Right ventricle myocardium superior (tissue), 1 donor: ENCODE data around the gene PTPN4. TPM values are rescaled to one million over a fixed set of nuclear protein-coding genes. Genes with fewer than 3 reads are reported as not detected.

ENCODE experiments used
- ATAC-seq: fragments of 200-7000 bp; cut with Tn5 transposase; one replicate; pipeline ENCODE4 v1.9.1; 2020; ENCODE audit warnings: mild to moderate bottlenecking; ENCODE audit not compliant: poor library complexity
- DNase-seq: peaks from one replicate; pipeline ENCODE4 v3.0.0-alpha.2; 2020
- intact Hi-C: fragments of 100-400 bp; cut with DNase I; formaldehyde crosslinking; loops from one replicate; pipeline ENCODE4 v1.11.2; 2022
- total RNA-seq: library from RNA; stranded (reverse); fragmentation: NEBNext Ultra II Directional; extraction: Animal tissue kit (Norgen Biotek cat#: 25700); gene quantifications from one replicate; pipeline ENCODE4 v1.2.1, GENCODE V29; 2021
- donor health status: DM: no; HTN: yes; CAD: no; lungs with severe emphysema.

The PTPN4 gene
- total RNA-seq, 1 donor from 2014 or later: 37.6 TPM

DNA sequence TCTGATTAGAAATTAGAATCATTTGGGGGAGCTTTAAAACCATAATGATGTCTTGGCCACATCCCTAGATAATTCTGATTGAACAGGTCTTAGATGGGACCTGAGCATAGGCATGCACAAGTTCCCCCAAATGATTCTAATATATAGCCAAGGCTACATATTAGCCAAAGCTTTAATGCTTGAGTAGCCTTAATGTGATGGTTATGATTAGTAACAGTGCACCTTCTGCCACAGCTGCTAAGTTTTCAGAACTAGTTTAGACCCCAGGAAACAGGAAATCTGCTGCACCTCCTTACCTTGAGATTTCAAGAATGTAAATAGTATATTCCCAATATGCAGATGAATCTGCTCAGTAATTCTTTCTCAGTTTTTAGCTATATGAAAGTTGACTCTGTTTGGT is 119.8 kb downstream of the PTPN4 start:
- DNase-seq (no peak), ATAC-seq (no peak)
- intact Hi-C loops: no loop called here

DNA sequence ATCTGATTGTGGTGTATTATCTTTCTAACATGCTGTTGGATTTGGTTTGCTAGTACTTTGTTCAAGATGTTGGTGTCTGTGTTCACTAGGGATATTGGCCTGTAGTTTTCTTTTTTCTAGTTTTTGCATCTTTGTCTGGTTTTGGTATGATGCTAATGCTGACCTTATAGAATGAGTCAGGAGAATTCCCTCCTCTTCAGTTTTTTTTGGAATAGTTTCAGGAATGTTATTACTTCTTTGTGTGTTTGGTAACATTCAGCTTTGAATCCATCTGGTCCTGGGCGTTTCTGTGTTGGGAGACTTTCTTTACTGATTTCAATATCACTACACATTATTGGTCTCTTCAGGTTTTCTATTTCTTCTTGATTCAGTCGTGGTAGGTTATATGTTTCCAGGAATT is 129.0 kb downstream of the PTPN4 start:
- intact Hi-C loops: no loop called here
- no peak for ATAC-seq
- no peak for DNase-seq

DNA sequence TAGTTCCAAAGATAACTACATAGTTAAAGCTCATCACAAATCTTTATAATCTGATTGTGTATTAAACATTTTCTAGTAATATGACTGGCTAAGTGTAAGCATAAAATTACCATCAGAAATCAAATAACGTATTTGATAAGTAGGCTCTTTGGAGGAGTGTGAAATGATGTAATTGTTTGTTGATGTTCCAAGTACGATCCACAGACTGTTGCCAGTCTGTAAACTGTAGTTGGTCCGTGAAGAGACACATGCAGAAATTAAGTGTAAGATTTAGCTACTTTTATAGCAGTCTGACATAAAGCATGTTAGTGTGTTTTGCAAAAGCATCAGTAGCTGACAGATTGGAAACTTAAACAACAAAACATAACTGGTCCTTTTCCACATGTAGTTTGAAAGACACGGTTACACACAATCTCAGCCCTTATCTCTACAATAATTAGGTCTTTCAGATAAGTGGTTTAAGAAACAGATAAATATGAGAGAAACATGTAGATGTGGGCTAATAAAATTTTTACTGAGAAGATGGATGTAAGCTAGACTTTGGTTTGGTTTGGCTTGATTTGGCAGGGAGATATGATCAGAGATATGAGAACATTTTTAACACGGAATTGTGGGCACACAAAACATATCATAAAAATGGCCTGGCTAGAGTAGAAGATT is 138.1 kb downstream of the PTPN4 start:
- no peak for DNase-seq
- no peak for ATAC-seq
- intact Hi-C loops: no loop called here

DNA sequence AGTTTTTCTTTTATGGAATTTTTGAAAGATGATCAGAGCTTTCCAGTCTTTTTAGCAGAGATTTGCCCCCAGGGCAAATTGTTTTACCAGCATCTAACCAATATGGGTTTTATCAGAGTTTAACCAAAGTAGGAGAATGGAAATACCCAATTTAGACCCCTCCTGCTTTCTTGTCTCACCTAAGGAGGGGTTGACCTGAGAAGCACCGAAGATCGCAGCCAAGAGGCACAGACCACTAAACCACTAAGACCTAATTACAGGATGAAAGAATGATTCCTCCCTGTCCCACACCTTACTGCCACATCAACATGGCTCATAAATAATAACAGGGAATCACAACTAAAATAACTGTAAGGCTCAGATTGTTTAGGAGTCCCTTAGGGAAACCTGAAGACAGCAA is 141.3 kb downstream of the PTPN4 start:
- intact Hi-C loops: no loop called here
- ATAC-seq (no peak), DNase-seq (no peak)

DNA sequence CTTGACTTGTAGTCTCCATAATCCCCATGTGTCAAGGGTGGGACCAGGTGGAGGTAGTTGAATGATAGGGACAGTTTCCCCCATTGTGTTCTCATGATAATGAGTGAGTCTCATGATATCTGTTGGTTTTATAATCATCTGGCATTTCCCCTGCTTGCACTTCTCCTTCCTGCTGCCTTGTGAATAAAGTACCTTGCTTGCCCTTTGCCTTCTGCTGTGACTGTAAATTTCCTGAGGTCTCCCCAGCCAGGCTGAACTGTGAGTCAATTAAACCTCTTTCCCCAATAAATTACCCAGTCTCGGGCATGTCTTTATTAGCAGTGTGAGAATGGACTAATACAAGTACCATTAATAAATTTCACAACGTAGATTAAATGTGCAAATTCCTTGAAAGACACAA is 150.8 kb downstream of the PTPN4 start:
- DNase-seq (no peak), ATAC-seq (no peak)
- intact Hi-C loops: no loop called here

DNA sequence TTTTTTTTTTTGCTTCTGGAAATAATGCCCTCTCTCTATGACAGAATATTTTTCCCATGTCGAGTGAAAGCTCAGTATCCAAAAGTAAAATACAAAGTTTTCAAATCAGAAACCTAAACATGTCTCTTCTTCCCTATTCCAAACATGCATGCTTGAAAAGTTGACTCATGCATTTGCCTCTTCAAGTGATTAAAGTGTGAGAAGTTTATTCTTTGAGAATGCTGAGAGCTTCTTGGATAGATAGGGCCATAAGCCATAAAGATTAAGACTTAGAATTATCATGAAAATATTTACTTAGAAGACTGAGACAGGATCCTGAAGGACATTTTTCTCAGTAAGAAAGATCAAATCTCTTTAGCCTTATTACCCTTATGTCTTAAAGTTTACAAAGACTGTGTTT is 154.5 kb downstream of the PTPN4 start:
- DNase-seq (no peak), ATAC-seq (no peak)
- intact Hi-C loops: no loop called here

DNA sequence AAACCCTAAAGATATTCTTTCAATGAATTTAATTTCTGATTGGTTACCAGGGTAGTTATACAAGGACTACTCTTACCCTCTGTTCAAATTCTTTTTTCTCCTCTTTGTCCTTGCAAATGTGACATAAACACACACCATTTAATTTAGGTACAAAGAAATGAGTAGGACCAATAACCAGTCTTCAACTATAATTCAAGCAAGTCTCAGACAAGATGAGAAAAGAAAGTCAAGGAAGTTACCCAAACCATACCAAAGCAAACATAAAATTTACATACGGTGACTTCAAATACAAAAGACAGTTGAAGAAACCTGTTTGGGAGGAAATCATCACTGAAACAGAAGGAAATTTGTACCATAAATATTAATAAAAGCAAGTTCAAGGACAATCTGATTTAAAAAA is 162.1 kb downstream of the PTPN4 start:
- ATAC-seq: no peak
- DNase-seq: no peak
- intact Hi-C loops: no loop called here

DNA sequence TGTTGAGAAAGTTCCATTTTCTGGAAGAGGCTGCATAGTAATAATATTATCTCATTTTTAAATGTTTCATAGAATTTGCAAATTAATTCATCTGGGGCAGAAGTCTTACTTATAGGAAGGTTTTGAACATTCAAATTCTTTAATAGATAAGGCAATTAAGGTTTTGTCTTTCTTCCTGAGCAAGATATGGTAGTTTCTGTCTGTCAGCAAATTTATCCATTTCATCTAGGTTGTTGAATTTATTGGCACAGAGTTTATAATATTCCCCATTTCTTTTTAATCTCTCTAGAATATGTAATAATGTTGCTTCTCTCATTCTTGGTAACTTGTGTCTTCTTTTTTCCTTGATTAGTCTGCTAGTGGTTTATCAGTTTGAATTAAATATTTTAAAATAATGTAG is 163.0 kb downstream of the PTPN4 start:
- no peak for ATAC-seq
- intact Hi-C loops: no loop called here
- no peak for DNase-seq

DNA sequence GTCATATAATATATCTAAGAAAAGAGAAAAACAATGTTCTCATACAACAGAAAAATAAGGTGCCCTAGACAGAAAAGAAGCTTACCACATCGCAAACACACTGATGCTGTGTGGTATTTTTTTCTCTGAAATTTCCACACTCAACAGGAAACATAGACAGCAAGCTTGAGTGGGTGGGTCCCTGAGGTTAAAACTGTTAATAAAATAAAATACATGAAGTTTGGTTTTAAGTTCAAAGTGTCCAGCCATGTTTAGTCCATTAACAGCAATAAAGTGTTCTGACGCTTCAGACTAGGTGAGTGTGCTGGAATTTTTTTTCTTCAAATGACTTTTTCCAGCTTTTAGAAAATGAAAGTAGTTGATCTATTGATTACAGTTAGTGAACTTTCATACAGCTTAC is 169.8 kb downstream of the PTPN4 start:
- intact Hi-C loops: no loop called here
- ATAC-seq (no peak), DNase-seq (no peak)

DNA sequence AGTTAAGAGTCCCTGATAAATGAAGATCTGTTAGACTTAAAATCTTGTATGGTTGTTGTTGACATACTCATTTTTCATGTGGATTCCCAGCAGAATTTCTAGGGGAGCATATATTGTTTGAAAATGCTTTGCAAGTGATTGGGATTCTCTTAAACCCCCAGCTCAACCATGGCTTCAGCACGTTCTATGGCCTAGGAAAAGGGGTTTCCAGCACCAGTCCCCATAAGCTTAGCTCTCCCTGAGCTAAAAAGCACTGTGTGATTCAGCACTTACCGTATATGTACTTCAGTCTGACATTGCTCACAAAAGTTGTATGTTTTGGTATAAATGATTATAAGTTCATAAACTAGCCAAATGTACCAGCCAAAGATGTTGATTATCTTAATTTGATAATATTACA is 173.1 kb downstream of the PTPN4 start:
- ATAC-seq (no peak), DNase-seq (no peak)
- intact Hi-C loops: no loop called here

DNA sequence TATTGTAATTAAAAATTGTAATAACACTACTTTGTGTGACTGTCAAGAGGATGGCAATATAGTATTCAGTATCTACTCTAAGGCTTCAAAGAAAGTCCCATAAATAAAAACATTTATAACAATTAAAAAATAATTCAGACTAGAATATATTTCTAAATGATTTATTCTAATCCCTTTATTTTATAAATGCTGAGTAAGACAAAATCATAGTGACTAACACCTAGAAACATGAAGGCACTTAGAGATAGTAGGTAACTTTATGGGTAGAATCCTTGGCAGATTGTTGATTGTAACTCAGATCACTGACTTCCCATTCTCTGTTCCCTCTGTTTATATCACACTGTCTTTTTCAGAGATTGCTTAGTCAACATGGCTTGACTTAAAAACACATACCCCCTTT is 174.6 kb downstream of the PTPN4 start:
- intact Hi-C loops: no loop called here
- ATAC-seq: no peak
- DNase-seq: no peak

DNA sequence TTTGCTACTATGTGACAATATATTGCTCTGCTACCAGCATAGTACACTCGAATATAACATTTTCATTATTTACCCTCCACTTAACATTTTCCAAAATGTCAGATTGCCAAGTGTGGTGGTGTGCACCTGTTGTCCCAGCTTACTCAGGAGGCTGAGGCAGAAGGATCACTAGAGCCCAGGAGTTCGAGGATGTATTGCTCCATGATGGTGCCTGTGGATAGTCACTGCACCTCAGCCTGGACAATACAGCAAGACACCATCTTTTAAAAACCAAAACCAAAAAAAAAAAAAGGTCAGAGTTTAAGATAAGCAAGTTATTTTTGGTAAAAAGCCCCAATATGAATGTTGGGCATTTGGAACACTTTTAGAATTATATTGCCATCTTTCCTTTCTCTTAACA is 178.0 kb downstream of the PTPN4 start:
- intact Hi-C loops: no loop called here
- DNase-seq (no peak), ATAC-seq (no peak)

DNA sequence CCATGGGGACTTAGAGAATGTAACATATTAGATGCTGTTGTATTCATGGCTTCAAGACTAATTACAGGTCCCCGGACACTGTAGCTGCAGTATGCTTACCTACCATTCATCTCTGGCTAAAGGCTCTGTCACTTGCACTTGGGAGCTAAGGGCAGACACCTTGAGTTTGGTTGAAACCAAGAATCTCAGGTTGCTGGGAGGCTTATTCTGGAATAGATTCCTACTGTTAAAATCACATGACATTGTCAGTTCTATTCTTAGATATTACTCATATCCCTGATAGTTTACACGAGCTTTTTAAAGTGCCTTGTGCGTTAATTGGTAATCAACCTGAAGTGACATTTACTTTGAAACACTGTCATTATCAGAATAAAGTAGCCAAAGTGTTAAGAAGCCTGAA is 180.2 kb downstream of the PTPN4 start:
- intact Hi-C loops: no loop called here
- peak; percentile 63 for ATAC-seq
- no peak for DNase-seq

DNA sequence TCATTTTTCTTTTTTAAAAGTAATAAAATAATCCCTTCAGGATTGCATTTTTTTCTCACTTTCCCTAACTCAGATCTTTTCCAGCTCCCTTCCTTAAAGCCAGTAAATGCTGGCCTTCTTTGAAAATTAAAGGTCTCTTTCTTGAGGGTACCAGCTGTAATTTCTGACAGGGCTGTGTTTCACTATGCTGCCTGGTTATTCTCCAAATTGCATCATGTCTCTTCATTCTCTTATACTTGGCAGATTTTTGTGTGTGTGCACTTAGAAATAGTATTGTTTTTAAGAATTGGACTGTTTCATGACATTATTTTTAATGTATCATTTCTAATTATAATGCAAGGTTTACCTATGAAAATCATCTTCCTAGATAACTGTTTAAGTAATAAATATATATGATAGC is 181.1 kb downstream of the PTPN4 start:
- DNase-seq (no peak), ATAC-seq (no peak)
- intact Hi-C loops: no loop called here

DNA sequence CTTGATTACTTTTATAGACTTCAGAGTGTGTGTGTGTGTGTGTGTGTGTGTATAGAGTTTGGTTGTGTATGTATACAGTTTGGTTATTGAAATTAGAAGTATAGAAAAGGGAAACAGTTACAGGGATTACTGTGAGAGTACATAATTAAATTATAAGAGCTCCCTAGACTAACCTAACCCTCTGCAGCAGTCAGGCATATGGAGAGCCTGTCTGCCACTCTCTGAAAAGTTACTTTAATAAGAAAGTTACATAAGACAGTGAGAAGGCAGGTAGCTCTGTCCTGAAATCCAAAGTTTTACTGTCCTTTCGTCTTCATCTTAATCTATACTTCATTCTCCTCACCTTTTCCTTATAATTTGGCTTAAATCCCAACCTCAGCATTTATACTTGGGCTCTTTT is 181.7 kb downstream of the PTPN4 start:
- ATAC-seq: no peak

DNA sequence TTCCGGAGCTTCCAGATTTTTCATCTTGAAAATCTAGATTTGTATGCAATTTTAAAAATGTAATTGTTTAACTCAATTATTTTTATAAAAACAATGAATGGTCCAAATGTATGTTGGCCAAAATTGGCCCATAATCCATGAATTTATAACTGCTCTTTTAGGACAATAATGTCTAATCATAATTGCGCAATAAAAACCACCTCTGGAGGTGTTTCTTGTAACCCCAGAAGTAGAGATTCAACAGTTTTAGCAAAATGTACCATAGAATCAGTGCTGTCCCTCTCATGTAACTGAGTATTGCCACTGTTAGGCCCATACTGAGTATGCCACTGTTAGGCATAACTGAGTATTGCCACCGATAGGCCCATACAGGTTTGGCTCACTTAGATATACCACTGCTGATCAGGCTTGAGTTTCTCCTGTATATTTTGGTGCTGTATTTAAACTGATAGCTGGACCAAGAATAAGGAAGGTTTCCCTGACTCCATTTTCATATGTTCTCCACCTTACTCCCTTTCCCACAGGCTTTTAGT is 182.3 kb downstream of the PTPN4 start:
- intact Hi-C loops: no loop called here
- DNase-seq: no peak
- ATAC-seq: peak; percentile 26

More for the DNA sequence above, 181.7 kb downstream of the PTPN4 start:
- no peak for DNase-seq
- intact Hi-C loops: no loop called here

DNA sequence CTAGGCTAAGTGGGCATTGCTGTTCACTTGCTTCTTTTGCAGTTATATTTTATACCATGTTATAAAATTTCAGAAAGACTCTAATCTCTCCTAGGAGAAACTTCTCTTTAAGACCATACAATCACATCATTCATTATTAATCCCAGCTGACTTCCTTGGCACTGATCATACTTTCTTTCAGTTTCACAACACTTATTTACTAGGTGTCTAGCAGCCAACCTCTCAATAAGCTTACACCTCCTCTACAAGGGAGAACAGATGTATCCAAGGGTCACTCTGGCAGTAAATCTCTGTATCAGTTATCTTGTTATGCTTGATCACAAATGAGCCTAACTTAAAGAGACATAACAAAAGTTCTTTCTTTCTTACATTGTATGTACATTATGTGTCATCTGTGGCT is 183.3 kb downstream of the PTPN4 start:
- ATAC-seq (no peak), DNase-seq (no peak)
- intact Hi-C loops: no loop called here

DNA sequence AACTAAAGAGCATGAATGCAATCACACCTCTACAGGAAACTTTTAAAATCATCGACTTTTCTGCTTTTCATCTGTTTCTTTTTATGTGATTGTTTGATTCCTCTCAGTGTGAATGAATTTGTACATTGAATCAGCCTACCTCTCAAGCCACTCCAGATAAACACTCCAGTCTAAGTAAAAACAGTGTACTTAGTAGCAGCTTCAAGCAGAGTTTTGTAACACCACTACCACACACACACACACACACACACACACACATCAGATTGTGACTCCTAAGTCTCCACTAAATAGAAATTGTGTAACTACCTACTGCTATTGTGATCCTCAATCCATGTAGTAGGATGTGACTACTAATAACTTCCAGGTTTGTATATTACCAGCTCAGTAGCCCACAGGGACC is 187.8 kb downstream of the PTPN4 start:
- intact Hi-C loops: no loop called here
- ATAC-seq: no peak

DNA sequence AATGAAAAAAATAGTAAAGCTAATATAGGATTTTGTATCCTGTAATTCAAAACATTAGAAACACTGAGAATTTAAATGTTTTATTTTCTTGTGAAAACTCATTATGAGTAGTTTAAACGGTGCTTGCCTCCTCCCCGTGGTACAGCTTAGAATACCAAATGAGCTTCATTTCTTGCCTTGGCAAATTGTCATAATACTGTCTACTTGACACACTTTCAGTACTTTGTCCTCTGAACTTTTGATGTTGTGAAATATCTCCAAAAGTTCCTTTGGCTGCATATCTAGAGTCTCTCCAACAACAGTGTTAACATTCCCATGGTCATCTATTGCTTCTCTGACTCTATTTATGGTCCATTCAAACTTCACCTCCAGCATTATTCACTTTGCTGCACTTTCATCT is 191.2 kb downstream of the PTPN4 start:
- peak; percentile 45 for ATAC-seq
- intact Hi-C loops: no loop called here
- DNase-seq: no peak

More for the DNA sequence above, 187.8 kb downstream of the PTPN4 start:
- no peak for DNase-seq

DNA sequence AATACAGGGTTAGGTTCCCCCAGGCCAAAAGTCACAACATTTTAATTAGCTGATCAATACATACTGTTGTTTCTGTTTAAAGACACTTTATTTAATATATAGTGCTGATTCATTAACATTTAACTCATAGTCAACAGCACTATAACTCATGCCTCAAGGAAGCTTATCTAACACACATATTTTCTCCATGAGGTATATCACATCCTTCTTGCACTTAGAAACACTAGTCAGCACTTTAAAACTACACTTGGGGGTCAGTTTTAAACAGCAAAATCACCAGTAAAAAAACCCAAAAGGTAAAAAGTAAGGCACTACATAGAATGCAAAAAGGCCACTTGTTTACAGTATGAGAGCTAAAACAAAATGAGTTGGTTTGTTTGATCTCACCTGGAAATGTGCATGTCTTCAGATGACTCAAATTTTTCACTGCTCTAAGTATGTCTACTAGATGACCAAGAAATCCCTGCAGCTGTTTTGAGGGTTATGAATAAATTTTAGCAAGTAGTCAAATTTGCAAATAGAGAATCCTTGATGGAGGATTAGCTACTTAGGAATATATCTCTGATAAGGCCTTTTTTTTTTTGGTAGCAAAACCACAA is 199.0 kb downstream of the PTPN4 start:
- no peak for DNase-seq
- ATAC-seq: no peak
- intact Hi-C loops: no loop called here

DNA sequence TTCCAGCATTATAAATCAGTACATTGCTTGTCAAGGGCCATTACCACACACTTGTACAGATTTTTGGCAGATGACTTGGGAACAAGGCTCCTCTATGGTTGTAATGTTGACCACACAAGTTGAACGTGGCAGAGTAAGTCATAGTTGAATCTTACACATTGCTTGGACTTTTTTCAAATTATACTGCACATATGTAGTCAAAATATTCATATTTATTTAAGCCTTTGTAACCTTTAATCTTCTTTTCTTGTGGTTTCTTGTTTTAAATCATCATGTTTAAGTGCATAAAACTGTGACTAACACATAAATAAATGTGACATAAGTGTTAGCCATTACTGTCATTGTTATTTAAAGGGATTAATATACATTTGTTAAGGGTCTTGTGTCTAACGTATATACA is 201.1 kb downstream of the PTPN4 start:
- no peak for ATAC-seq
- no peak for DNase-seq
- intact Hi-C loops: no loop called here
